Middle frontal gyrus (tissue), 1 donor: Measurements from ENCODE around the gene ACTN1.
"Not testable (repeated sequence)": the region's sequence is repeated elsewhere in the genome, so short reads cannot be mapped to it uniquely, and the experiment has no call there.

Experiments
- DNase-seq: peaks from one replicate; pipeline ENCODE4 v3.0.0-alpha.2; 2015; ENCODE audit warnings: low spot score; ENCODE audit errors: extremely low spot score

Gene ACTN1

GRCh38 chr14:68866991-68867533 is 112.0 kb downstream of the ACTN1 start:
- no peak for DNase-seq

- no peak for DNase-seq
Observed at GRCh38 chr14:68865542-68865941, 113.6 kb downstream of the ACTN1 start.

- DNase-seq, result no peak
Observed at GRCh38 chr14:68864361-68864750, 114.7 kb downstream of the ACTN1 start.

GRCh38 chr14:68863610-68864360 is 115.3 kb downstream of the ACTN1 start:
- no peak for DNase-seq

- peak; percentile 73 for DNase-seq
Observed at GRCh38 chr14:68862954-68863594, 116.0 kb downstream of the ACTN1 start.

- no peak for DNase-seq
Observed at GRCh38 chr14:68860771-68861170, 118.3 kb downstream of the ACTN1 start.

- DNase-seq, result no peak
Observed at GRCh38 chr14:68857516-68858070, 121.5 kb downstream of the ACTN1 start.

- no peak for DNase-seq
Observed at GRCh38 chr14:68856572-68856971, 122.5 kb downstream of the ACTN1 start.

- DNase-seq, result no peak
Observed at GRCh38 chr14:68854421-68854820, 124.7 kb downstream of the ACTN1 start.

- DNase-seq, result no peak
Observed at GRCh38 chr14:68853749-68854148, 125.4 kb downstream of the ACTN1 start.

- DNase-seq, result not testable (repeated sequence)
Observed at GRCh38 chr14:68852493-68852892, 126.6 kb downstream of the ACTN1 start.

- no peak for DNase-seq
Observed at GRCh38 chr14:68851078-68851477, 128.0 kb downstream of the ACTN1 start.

GRCh38 chr14:68849416-68849815 is 129.7 kb downstream of the ACTN1 start:
- no peak for DNase-seq

- no peak for DNase-seq
Observed at GRCh38 chr14:68848253-68848652, 130.8 kb downstream of the ACTN1 start.

- DNase-seq, result not testable (repeated sequence)
Observed at GRCh38 chr14:68847640-68848039, 131.5 kb downstream of the ACTN1 start.

GRCh38 chr14:68846466-68846865 is 132.6 kb downstream of the ACTN1 start:
- DNase-seq, result no peak

- no peak for DNase-seq
Observed at GRCh38 chr14:68844210-68844545, 134.9 kb downstream of the ACTN1 start.

- no peak for DNase-seq
Observed at GRCh38 chr14:68843471-68844209, 135.5 kb downstream of the ACTN1 start.

- DNase-seq, result no peak
Observed at GRCh38 chr14:68842298-68842697, 136.8 kb downstream of the ACTN1 start.

GRCh38 chr14:68841016-68841809 is 137.9 kb downstream of the ACTN1 start:
- no peak for DNase-seq

GRCh38 chr14:68840454-68840853 is 138.6 kb downstream of the ACTN1 start:
- no peak for DNase-seq
